Duodenal mucosa (tissue), 2 donors: Measurements from ENCODE around the gene CACNA1E.

Experiments used
- H3K27ac ChIP-seq: one replicate; pipeline ENCODE4 v1.7.0; 2013; ENCODE audit warnings: low read depth, low read length
- H3K27me3 ChIP-seq, 2 donors: one replicate each; pipeline ENCODE4 v1.7.0; 2013; ENCODE audit warnings: low read length in 2 of 2, control low read depth in 1 of 2; ENCODE audit not compliant: insufficient read depth in 2 of 2, control insufficient read depth in 1 of 2
- H3K36me3 ChIP-seq, 2 donors: one replicate each; pipeline ENCODE4 v1.7.0; 2013; ENCODE audit warnings: low read length in 2 of 2, control low read depth in 1 of 2; ENCODE audit not compliant: insufficient read depth in 2 of 2, control insufficient read depth in 1 of 2
- H3K4me1 ChIP-seq, 2 donors: one replicate each; pipeline ENCODE4 v1.7.0; 2013; ENCODE audit warnings: low read length in 2 of 2, control low read depth in 1 of 2; ENCODE audit not compliant: insufficient read depth in 2 of 2, control insufficient read depth in 1 of 2
- H3K4me3 ChIP-seq, 2 donors: one replicate each; pipeline ENCODE4 v1.7.0; 2013; ENCODE audit warnings: low read length in 2 of 2, low read depth in 1 of 2
- H3K9ac ChIP-seq, 2 donors: one replicate each; pipeline ENCODE4 v1.7.0; 2013; ENCODE audit warnings: low read length in 2 of 2, low read depth in 1 of 2
- H3K9me3 ChIP-seq, 2 donors: one replicate each; pipeline ENCODE4 v1.7.0; 2013; ENCODE audit warnings: low read length in 2 of 2, control low read depth in 1 of 2; ENCODE audit not compliant: control insufficient read depth in 1 of 2

CACNA1E gene

GRCh38 chr1:181701891-181702290 is 218.6 kb downstream of the CACNA1E start:
- no peak overlapping the region for H3K9ac ChIP-seq
- H3K4me3 ChIP-seq, result no peak overlapping the region
- no peaks in the 10 kb centered on the region for H3K36me3 ChIP-seq
- no peak overlapping the region for H3K27ac ChIP-seq
- H3K9me3 ChIP-seq, result no peaks in the 10 kb centered on the region
- H3K4me1 ChIP-seq, result no peaks in the 10 kb centered on the region
- H3K27me3 ChIP-seq, result no peaks in the 10 kb centered on the region

- H3K4me3 ChIP-seq, result no peak overlapping the region
- H3K4me1 ChIP-seq, result no peaks in the 10 kb centered on the region
- no peaks in the 10 kb centered on the region for H3K9me3 ChIP-seq
- no peaks in the 10 kb centered on the region for H3K36me3 ChIP-seq
- no peak overlapping the region for H3K27ac ChIP-seq
- no peak overlapping the region for H3K9ac ChIP-seq
- no peaks in the 10 kb centered on the region for H3K27me3 ChIP-seq
Measured at GRCh38 chr1:181704546-181704945, 221.2 kb downstream of the CACNA1E start.

- Histone ChIP-seq H3K27me3 (no peaks in the 10 kb centered on the region), H3K27ac (no peak overlapping the region), H3K4me3 (no peak overlapping the region), H3K9me3 (no peaks in the 10 kb centered on the region), H3K4me1 (no peaks in the 10 kb centered on the region), H3K9ac (no peak overlapping the region), H3K36me3 (no peaks in the 10 kb centered on the region)
Measured at GRCh38 chr1:181711820-181712219, 228.5 kb downstream of the CACNA1E start.

GRCh38 chr1:181712711-181713110 is 229.4 kb downstream of the CACNA1E start:
- Histone ChIP-seq H3K4me3 (no peak overlapping the region), H3K9me3 (no peaks in the 10 kb centered on the region), H3K36me3 (no peaks in the 10 kb centered on the region), H3K9ac (no peak overlapping the region), H3K27ac (no peak overlapping the region), H3K4me1 (no peaks in the 10 kb centered on the region), H3K27me3 (no peaks in the 10 kb centered on the region)

- no peaks in the 10 kb centered on the region for H3K9me3 ChIP-seq
- H3K27ac ChIP-seq, result no peak overlapping the region
- no peaks in the 10 kb centered on the region for H3K4me1 ChIP-seq
- no peak overlapping the region for H3K9ac ChIP-seq
- H3K4me3 ChIP-seq, result no peak overlapping the region
- H3K27me3 ChIP-seq, result no peaks in the 10 kb centered on the region
- H3K36me3 ChIP-seq, result no peaks in the 10 kb centered on the region
Measured at GRCh38 chr1:181714428-181714827, 231.1 kb downstream of the CACNA1E start.

GRCh38 chr1:181718034-181718433 is 234.7 kb downstream of the CACNA1E start:
- H3K4me1 ChIP-seq, result no peaks in the 10 kb centered on the region
- no peak overlapping the region for H3K4me3 ChIP-seq
- H3K27ac ChIP-seq, result no peak overlapping the region
- no peaks in the 10 kb centered on the region for H3K27me3 ChIP-seq
- no peaks in the 10 kb centered on the region for H3K9me3 ChIP-seq
- H3K9ac ChIP-seq, result no peak overlapping the region
- no peaks in the 10 kb centered on the region for H3K36me3 ChIP-seq

- Histone ChIP-seq H3K4me3 (no peak overlapping the region), H3K36me3 (no peaks in the 10 kb centered on the region), H3K27me3 (no peaks in the 10 kb centered on the region), H3K9ac (no peak overlapping the region), H3K4me1 (no peaks in the 10 kb centered on the region), H3K9me3 (no peaks in the 10 kb centered on the region), H3K27ac (no peak overlapping the region)
Measured at GRCh38 chr1:181726320-181727012, 243.1 kb downstream of the CACNA1E start.

- H3K27me3 ChIP-seq, result no peaks in the 10 kb centered on the region
- no peak overlapping the region for H3K4me3 ChIP-seq
- no peaks in the 10 kb centered on the region for H3K9me3 ChIP-seq
- no peaks in the 10 kb centered on the region for H3K36me3 ChIP-seq
- H3K4me1 ChIP-seq, result no peaks in the 10 kb centered on the region
- H3K27ac ChIP-seq, result no peak overlapping the region
- H3K9ac ChIP-seq, result no peak overlapping the region
Measured at GRCh38 chr1:181730606-181731005, 247.3 kb downstream of the CACNA1E start.

- H3K9me3 ChIP-seq, result no peaks in the 10 kb centered on the region
Measured at GRCh38 chr1:181732218-181732990, 249.1 kb downstream of the CACNA1E start.

GRCh38 chr1:181733486-181733885 is 250.2 kb downstream of the CACNA1E start:
- no peaks in the 10 kb centered on the region for H3K27me3 ChIP-seq
- H3K9ac ChIP-seq, result no peak overlapping the region
- H3K9me3 ChIP-seq, result no peaks in the 10 kb centered on the region
- H3K27ac ChIP-seq, result no peak overlapping the region
- no peak overlapping the region for H3K4me3 ChIP-seq
- no peaks in the 10 kb centered on the region for H3K4me1 ChIP-seq
- no peaks in the 10 kb centered on the region for H3K36me3 ChIP-seq

More at GRCh38 chr1:181732218-181732990, 249.1 kb downstream of the CACNA1E start:
- no peak overlapping the region for H3K4me3 ChIP-seq
- H3K27me3 ChIP-seq, result no peaks in the 10 kb centered on the region
- no peak overlapping the region for H3K27ac ChIP-seq
- H3K4me1 ChIP-seq, result no peaks in the 10 kb centered on the region
- H3K9ac ChIP-seq, result no peak overlapping the region
- H3K36me3 ChIP-seq, result no peaks in the 10 kb centered on the region
